HG03565 (cell line): ENCODE measurements around the gene SEL1L2.

Experiments
- ATAC-seq: cut with Tn5 transposase; IDR thresholded peaks from one replicate; pipeline ENCODE4 v1.9.1; 2021; ENCODE audit warnings: mild to moderate bottlenecking, moderate library complexity; ENCODE audit not compliant: unreplicated experiment

The SEL1L2 gene

DNA sequence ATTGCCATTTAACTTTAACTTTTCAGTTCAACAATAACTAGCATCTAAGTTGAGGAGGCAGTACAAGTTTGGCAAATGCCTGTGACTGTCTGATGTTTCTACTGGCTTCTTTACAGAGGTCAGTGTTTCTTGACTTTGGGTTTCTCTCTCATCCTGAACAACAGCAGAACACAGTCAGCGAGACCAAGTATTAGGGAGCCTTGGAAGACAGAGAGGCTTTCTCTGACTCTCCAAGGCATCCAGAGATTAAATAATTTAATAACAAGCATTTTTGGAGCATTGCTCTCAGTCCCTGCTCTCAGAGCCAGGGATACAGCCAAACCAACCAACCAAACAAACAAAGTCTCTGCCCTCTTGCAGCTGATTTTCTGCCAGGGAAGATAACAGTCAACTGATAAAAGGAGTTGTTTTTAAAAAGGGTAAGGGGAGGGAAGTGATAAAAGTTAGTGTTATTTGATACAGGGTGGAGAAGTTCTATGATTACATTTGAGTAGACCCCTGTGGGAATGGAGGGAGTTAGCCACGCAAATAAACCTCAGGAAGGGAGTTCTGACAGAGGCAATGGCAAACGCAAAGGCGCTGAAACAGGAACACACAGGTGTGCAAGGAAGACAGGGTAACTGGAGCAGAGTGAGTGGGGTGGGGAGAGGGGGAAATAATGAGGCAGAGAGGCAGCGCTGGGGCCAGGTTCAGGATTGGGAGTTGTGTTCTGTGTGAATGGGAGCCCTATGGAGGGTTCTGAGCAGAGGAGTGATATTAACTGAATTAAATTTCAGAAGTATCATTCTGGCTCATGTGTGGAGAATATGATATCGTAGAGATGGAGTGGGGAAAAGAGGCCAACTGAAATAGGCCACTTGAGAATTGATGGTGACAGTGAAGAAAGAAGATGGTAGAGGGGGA lies 55.2 kb downstream of the SEL1L2 start:
- no peak for ATAC-seq

DNA sequence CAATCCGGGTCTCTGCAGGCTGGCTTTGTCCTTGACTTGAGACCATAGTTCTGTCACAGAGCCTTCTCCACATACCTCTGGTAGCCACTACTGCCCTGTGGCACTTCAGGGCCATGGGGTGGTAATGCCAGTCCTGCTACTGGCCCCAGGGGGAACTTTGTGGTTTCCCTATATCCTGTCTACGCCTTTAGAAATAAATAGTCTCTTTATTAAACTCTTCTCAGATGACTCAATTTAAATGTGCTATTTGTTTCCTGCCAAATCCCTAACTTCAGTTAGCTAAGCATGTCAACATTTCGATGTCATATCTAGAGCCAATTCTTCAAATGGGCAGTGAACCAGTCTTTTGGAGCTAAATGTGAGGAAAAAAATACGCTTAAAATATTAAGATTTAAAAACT lies 60.1 kb downstream of the SEL1L2 start:
- no peak for ATAC-seq

DNA sequence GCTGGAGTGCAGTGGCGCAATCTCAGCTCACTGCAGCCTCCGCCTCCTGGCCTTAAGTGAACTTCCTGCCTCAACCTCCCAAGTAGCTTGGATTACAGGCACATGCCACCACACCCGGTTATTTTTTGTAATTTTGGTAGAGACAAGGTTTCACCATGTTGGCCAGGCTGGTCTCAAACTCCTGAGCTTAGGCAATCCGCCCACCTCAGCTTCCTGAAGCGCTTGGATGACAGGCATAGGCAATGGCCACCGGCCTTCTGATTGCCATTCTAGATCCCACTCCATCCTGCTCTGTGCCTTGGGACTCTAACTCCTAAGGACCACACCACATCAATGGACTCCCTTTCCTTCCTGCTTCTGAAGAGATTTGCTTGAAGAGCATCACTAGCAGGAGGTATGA lies 60.6 kb downstream of the SEL1L2 start:
- ATAC-seq = no peak

DNA sequence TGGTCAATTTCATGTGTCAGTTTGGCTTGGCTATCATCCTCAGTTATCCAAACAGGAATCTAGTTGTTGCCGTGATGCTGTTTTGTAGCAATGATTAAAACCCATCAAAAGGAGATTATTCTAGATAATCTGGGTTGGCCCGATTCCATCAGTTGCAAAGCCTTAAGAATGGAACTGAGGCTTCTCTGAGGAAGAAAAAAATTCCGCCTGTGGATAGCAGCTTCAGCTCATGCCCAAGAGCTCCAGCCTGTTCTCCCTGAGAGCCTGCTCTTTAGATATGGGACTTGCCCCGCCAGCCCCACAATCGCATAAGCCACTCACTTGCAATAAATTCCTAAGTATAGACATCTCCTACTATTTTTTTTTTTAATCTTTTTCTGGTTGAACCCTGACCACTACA lies 61.5 kb downstream of the SEL1L2 start:
- ATAC-seq = no peak

DNA sequence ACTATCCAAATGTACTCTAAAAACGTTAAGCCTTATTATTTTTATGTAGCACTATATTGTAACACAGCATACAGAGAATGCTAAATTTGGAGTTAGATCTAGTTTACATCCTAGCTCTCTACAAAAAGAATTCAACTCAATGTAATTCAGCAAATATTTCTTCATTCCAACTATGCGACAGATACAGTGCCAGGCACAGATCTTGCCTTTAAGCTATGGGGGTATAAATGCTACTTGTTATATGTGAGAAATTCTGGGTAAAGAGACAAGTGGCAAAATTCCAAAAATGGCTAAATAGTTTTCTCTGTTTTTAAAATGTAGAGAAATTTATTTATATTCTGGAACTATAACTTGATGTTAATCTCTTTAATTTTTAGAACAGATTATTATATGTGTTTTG lies 63.2 kb downstream of the SEL1L2 start:
- ATAC-seq = no peak

DNA sequence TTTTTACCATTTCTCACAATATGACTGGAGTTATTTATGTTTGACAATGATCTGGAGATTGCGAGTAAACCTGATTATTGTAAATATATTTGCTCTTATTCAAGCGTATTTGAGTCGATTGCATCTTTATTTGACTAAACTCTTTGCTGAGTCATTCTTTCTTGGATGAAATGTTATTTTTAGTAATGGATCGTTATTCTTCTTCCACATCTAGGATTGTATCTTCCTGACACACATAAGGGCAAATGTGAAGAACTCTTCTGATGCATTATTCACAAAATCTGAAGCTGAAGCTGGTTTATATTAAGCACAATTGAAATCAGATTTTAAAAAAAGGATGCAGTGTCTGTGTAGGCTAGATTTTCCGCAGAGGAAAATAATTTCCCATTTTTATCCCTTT lies 68.2 kb downstream of the SEL1L2 start:
- no peak for ATAC-seq

DNA sequence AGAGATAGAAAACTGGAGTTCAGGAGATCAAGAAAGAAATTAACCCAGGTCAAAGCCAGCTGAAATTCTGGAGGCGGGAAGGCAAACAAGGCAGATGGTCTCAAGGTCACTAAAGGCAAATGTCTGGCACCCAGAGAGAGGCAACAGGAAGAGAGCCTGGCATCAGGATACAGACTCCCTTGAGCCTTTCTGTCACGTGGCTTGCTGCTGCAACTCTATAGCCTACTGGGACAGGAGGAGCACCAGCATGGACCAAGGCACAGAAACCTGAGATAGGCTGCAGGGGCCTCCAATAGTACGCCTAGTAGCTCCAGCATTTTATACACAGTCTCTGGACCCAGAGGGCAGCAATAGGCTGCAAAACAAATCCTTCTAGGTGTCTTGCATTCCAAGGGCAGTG lies 75.1 kb downstream of the SEL1L2 start:
- ATAC-seq = no peak

DNA sequence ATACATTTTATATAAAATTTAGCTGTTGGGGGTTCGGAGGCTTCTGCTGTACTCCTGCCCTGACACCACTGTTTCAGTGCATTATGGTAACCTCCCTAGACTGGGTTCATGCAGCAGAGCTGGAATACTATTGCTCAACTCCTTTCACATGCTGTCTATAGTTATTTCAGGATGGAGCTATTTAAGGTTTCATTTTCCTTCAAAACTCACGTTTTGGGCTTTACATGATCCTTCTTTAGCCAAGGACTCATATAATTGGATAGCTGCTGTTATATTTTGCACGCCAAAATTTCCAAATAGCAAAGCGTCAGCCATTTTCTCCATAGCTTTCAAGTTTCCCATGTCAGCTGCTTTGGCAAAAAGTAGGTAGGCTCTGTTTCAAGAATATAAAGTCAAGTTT lies 76.8 kb downstream of the SEL1L2 start:
- ATAC-seq = no peak

DNA sequence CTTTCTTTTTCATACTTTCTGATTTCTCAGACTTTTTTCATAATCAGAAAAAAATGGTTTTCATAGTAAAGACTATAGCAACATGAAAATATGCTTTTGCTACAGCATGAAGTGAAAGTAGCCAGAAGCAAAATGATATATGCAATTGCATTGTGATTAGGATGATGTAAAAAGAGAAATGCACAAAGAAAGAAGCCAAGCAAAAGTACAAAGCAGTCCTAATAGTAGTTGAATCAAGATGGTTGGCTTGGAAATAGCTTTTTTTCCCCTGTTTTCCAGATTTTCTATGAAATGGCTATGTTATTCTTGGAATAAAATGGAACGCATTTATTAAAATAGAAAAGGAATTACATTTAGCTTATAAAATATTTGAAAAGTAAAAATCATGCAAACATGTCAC lies 77.3 kb downstream of the SEL1L2 start:
- ATAC-seq = no peak

DNA sequence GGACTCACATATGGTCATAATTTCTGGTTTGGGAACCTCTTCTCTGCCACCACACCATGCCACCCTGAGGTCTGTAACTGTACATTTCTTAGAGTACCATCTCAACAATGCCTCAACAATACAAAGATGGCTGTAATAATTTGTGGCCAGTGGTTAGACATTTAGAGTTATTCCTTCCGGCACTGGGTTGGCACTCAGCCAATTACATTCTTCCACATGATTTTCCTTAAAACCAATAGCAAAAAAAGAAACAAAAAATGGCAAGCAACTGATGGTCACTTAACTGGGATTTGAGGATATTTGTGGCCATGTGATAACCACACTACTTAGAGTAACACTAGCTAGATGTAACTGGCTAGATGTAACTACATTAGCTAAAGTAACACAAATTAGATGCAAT lies 79.9 kb downstream of the SEL1L2 start:
- ATAC-seq = no peak

DNA sequence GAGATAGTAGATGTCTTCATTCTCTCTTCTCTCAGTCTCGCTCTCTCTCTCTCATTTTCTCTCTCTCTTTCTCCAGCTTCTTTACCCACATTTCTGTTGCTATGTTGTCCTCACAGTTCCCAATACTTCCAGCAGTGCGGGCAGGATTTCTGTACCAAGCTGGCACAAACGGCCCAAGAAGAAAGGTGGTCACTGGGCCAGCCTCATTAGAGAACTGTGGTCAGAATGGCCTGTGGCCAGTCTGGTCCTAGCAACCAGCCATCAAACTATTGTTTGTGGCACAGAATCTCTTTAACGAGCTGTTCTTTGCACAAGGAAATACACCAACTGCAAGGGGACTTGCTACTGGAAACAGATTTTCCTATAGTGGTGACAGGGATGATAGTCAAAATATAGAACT lies 81.3 kb downstream of the SEL1L2 start:
- no peak for ATAC-seq

DNA sequence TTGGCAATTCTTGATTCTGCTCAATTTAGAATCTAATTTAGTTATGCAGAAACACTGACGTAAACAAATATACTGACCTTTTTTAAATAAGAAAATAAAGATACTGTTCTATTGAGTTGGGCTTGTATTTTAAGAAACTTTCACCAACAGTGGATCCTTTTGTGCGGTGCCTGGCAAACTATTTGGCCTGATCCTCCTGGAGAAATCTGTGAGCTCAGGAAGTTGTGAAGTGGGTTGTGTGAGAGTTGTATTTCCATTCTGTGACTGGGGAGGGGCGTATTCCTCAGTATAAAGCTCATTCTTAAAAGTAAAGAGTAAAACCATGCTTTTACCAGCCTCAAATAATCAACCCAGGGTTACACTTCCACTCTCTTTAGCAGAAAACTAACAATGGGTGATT lies 85.6 kb downstream of the SEL1L2 start:
- ATAC-seq = no peak

DNA sequence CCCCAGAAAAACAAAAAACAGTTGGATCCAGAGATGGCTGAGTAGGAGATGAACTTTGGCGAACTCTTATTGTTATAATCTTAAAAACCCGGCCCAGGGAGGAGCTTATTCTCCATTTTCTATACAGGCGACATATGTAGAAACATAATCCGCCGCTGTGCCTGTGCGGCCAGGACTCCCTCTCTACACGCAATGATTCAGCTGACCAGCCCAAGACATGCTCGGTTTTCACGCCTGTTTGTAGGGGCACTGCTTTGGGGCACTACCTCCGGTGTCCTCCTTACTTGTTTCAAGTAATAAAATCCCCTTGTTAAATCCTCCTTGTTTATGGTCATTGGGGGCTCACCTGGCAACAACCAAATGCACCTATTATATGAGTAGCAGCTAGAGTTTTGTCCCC lies 89.9 kb downstream of the SEL1L2 start:
- no peak for ATAC-seq

DNA sequence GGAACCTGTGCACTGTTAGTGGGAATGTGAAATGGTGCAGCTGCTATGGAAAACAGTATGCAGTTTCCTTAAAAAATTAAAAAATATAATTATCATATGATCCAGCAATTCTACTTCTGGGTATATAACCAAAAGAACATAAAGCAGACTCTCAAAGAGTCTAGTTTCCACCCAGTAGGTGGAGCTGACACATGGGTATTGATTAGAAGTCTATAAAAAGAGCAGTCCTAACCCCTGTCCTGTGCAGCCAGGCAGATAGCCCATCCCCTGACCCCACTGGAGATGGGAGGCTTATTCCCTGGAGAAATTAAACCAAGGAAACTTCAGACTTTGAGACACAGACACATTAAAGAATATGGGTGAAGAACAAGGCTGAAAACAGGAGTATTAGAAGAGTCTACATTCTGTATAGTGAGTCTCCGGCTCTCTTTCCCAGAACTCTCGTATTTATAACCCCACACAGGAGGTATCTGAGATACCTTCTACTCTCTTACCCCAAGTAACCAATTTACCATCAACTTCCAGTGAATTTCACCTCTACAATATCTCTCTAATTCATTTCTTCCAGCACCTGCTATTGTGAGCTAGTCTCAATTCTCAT lies 92.3 kb downstream of the SEL1L2 start:
- peak; percentile 40 for ATAC-seq

DNA sequence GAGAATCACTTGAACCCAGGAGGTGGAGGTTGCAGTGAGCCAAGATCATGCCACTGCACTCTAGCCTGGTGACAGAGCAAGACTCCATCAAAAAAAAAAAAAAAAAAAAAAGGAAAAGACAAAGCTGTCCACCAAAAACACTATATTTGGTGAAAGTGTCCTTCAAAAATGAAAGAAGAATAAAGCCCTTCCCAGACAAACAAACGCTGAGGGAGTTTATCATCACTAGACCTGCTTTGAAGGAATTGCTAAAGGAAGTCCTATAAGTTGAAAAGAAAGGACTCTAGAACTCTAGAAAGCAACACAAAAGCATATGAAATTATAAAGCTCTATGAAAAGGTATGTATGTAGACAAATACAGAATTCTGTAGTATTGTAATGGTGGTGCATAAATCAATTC lies 98.8 kb downstream of the SEL1L2 start:
- ATAC-seq = no peak

DNA sequence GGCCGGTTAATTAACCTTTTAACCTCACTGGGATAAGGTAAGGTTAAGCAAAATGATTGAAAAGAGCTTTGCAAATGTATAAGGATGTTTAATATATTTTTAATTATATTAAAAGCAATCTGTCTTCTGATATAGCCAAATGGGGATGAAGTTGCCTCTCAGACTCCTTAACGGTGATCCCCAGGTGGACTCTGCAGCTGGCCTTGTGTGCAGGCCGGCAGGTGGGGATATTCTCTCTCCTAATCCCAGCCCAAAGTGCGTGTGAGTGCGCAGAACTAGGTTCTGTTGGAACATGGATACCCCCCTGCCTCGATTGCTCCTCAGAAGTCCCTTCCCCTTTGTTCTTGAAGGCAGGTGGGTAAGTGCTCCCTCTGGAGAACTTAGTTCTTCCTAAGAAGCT lies 105.6 kb downstream of the SEL1L2 start:
- no peak for ATAC-seq

DNA sequence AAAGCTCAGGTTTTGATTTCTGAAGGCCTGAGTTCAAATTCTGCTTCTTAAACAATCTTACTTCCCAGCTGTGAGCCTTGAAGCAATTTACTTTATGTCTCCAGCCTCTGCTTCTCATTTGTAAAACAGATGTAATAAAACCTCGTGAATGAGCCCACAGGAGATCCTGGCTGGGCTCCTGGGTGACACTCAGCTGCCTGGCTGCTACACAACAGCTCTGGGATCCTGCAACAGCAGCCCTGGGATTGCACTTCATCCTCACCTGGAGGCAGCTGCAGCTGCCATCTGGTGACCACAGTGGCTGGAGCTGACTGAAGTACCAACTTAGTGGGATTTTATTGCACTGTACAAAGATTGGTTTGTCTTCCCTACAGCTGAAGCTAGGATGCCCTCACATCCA lies 107.0 kb downstream of the SEL1L2 start:
- no peak for ATAC-seq

DNA sequence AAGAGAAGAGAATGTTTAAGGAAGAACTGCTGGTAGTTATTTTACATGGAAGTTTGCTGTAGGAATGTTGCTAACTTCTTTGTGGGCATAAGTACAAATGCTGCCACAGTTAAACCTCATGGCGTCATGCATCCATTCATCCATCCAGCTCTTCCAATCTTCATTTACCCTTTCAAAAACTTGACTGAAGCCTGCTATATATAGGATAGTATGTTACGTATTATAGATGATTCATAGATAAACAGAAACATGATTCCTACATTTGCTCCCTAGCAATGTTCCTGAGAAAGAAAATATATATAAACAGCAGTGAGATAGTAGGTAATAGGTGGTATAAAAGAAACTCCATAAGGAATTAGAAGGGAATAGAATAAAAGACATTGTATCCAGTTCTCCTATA lies 111.8 kb downstream of the SEL1L2 start:
- no peak for ATAC-seq

DNA sequence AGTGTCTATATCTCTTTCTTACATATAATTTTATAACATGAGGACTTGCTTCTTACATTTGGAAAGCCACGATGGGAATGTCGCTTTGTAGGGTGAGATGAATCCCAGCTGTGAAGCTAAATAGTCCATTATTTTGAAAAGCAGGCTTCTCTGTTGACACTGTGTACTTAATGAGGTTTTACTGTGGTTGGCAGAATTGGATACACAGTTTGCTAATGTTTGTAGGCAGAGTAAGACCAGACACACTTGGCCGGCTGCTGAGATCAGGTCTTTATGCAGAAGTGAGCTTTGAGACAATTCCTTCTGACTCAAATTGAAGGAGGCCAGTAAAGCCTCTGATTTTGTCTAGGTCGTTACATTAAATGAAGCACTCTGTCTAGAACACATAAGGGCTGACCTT lies 112.6 kb downstream of the SEL1L2 start:
- ATAC-seq = no peak

DNA sequence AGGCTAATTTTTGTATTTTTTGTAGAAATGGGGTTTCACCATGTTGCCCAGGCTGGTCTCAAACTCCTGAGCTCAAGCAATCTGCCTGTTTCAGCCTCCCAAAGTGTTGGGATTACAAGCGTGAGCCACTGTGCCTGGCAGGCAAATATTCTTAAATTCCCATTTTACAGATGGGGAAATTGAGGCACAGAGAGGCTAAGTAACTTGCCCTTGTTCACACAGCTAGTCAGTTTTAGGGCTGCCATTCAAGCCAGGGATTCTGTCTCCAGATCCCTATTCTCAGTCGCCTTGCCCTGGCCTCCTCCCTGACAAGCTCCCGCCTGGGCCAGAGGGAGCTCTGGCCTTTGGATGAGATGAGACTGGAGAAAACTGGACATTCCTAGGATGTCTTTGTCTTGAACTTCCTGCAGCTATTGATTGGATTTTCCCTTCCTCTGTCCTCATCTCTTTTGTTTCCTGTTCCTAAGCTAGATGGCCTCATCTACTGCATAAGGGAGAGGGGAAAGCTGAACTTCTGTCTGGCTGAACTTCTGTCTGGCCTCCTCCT lies 115.1 kb downstream of the SEL1L2 start:
- no peak for ATAC-seq

DNA sequence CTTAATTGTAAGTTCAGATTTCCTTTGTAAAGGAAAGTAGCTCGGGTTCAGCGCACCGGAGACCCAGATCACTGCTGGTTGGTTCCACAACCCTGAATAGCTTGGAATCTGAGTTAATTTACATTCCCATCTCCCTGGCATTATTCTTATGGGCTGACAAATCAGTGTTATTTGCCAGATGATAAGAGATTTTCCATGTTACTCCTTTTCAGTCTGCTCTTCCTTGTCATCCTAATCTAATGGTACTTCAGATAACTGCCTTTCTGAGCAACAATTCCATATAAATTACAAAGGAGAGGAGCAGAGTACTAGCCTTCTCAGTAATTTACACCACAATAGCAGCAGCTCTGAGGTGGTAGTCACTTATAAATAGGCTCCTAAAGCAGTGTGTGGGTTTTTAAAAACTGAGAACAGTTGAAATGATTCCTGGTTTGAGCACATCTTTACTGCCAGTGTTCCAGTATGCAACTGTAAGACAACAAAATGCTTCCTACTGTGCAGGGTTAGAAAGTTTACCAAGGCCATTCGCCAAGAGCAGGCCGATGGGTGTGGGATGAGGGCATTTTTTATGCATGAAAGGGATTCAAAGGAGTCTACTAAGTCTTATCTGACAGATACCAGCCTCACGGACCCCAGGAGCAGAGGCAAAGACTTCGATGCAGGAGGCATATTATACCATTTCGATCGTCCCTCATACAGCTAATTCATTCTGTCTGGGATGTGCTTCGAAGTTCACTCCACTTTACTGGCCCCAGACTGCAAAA lies 115.8 kb downstream of the SEL1L2 start:
- no peak for ATAC-seq

DNA sequence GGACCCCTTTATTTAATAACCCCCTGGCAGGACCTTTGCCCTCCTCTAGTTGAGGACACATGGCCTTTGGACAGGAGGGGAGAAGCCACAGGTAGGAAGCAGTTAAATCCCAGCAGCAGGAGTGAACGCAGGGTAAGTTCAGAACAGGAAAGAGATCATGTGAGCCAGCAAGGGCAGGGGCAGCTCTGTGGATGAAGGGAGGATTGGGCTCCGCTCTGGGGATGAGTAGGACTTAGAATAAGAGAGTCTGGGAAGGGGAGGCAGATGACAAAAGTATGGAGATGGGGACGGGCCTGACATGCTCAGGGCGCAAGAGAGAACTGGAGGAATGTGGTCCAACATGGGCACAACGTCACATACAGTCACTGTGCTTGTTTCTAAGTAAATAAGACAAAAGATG lies 116.6 kb downstream of the SEL1L2 start:
- ATAC-seq = no peak
